ENCODE measurements around the gene SH3BGRL. TPM values are rescaled to one million over a fixed set of nuclear protein-coding genes. Genes with fewer than 3 reads are reported as not detected.

The SH3BGRL gene
- total RNA-seq, 1 experiment from 2014 or later: 32.4 TPM

GRCh38 chrX:81294101-81294500, 92.2 kb downstream of the SH3BGRL start:
- ChIA-PET RAD21 (ENCODE audit: low non-redundant PET in 1 of 2, low total read pairs in 2 of 2, uncharacterized antibody in 2 of 2, unreplicated experiment in 2 of 2) (no interaction called here), POLR2A (no interaction called here), CTCF (no interaction called here)
- Histone ChIP-seq H2AFZ (ENCODE audit: low read depth, low read length, poor library complexity, severe bottlenecking) (no peak overlapping the region), H3K4me3 (replicated peaks in 1 of 2; ENCODE audit: low read depth in 1 of 2, low read length in 2 of 2) (no peak overlapping the region), H3K9me2 (ENCODE audit: insufficient read depth) (no peaks in the 10 kb centered on the region), H3K27me3 (ENCODE audit: insufficient read depth, low read length) (no peaks in the 10 kb centered on the region), H4K20me1 (ENCODE audit: insufficient read depth) (no peaks in the 10 kb centered on the region), H3K36me3 (ENCODE audit: control insufficient read depth in 1 of 2, insufficient read depth in 2 of 2, low read length in 2 of 2) (no peaks in the 10 kb centered on the region), H3K27ac (ENCODE audit: low read depth, low read length) (no peak overlapping the region), H3K9me3 (ENCODE audit: control insufficient read depth in 1 of 2, insufficient read depth in 1 of 2, low read depth in 1 of 2, low read length in 2 of 2) (no peaks in the 10 kb centered on the region), H3K79me2 (ENCODE audit: insufficient read depth, low read length) (no peaks in the 10 kb centered on the region), H3K4me1 (ENCODE audit: control insufficient read depth in 1 of 2, insufficient read depth in 2 of 2, low read length in 2 of 2) (no peaks in the 10 kb centered on the region), H3K4me2 (ENCODE audit: low read length) (no peak overlapping the region), H3K9ac (ENCODE audit: low read length) (no peak overlapping the region)
- ATAC-seq (no peak), DNase-seq (ENCODE audit: low read depth, low spot score) (no peak)
- TF ChIP-seq SRF (IDR thresholded peaks at IDR 0.05; ENCODE audit: low read depth) (no peak), EZH2 (IDR thresholded peaks at IDR 0.05) (no peak), SP1 (IDR thresholded peaks at IDR 0.05; ENCODE audit: low read depth) (no peak), ZFX (IDR thresholded peaks at IDR 0.05) (no peak), EGR1 (IDR thresholded peaks at IDR 0.05; ENCODE audit: low read depth) (no peak), FOSL1 (IDR thresholded peaks at IDR 0.05; ENCODE audit: low read depth) (no peak), JUND (IDR thresholded peaks at IDR 0.05) (no peak), EZH2phosphoT487 (IDR thresholded peaks at IDR 0.05; ENCODE audit: borderline replicate concordance) (no peak), ZBTB33 (IDR thresholded peaks at IDR 0.05; ENCODE audit: extremely low read depth, insufficient replicate concordance, low read length) (no peak), ATF3 (IDR thresholded peaks at IDR 0.05) (no peak), MAX (IDR thresholded peaks at IDR 0.05) (no peak), CEBPB (IDR thresholded peaks at IDR 0.05; ENCODE audit: low read depth) (no peak), RAD21 (IDR thresholded peaks at IDR 0.05; ENCODE audit: low read depth) (no peak), ZNF274 (IDR thresholded peaks at IDR 0.05; ENCODE audit: low read depth, low read length) (no peak), REST (IDR thresholded peaks at IDR 0.05; ENCODE audit: low read depth) (no peak), YY1 (IDR thresholded peaks at IDR 0.05; ENCODE audit: extremely low read depth, insufficient replicate concordance, low read depth, low read length) (no peak)
- intact Hi-C loops (cut with micrococcal nuclease): no loop called here
- no TSS peak for BruUV-seq (replicated peaks)
